Amniotic epithelial cell (primary cell): ENCODE results near the gene ETAA1.

ENCODE experiments used
- DNase-seq: peaks from one replicate; pipeline ENCODE4 v3.0.0-alpha.2; 2010; ENCODE audit warnings: low read depth

The ETAA1 gene

GRCh38 chr2:67438337-67438736 is 41.2 kb downstream of the ETAA1 start:
- no peak for DNase-seq

- DNase-seq = no peak
Observed at GRCh38 chr2:67445652-67446268, 48.6 kb downstream of the ETAA1 start.

- DNase-seq = peak; percentile 41
Observed at GRCh38 chr2:67446491-67446911, 49.4 kb downstream of the ETAA1 start.

GRCh38 chr2:67448648-67449047 is 51.5 kb downstream of the ETAA1 start:
- no peak for DNase-seq

GRCh38 chr2:67451086-67451832 is 54.1 kb downstream of the ETAA1 start:
- peak; percentile 79 for DNase-seq

- peak; percentile 44 for DNase-seq
Observed at GRCh38 chr2:67453310-67453709, 56.2 kb downstream of the ETAA1 start.

- no peak for DNase-seq
Observed at GRCh38 chr2:67455219-67456142, 58.3 kb downstream of the ETAA1 start.

- no peak for DNase-seq
Observed at GRCh38 chr2:67456428-67456827, 59.3 kb downstream of the ETAA1 start.

GRCh38 chr2:67457699-67458098 is 60.6 kb downstream of the ETAA1 start:
- DNase-seq = no peak

- no peak for DNase-seq
Observed at GRCh38 chr2:67459761-67460160, 62.6 kb downstream of the ETAA1 start.
